ENCODE results near the gene ZNF804A. TPM values are rescaled to one million over a fixed set of nuclear protein-coding genes. Genes with fewer than 3 reads are reported as not detected.

ZNF804A gene
- total and polyA plus RNA-seq, 2 of the 8 experiments (the other 6 are each of a cell fraction or from before 2014, with no cell fraction given) = 0.02 TPM; not detected in 1

- TF ChIP-seq CHD7 (IDR thresholded peaks at IDR 0.05; ENCODE audit: insufficient replicate concordance, low read length) = no peak
- TF ChIP-seq KDM5A (IDR thresholded peaks at IDR 0.05; ENCODE audit: low read length) = no peak
- TF ChIP-seq POLR2A (IDR thresholded peaks at IDR 0.05; ENCODE audit: control extremely low read depth in 1 of 2, low read depth in 2 of 2, low read length in 2 of 2) = no peak
- TF ChIP-seq GABPA (IDR thresholded peaks at IDR 0.05; ENCODE audit: borderline replicate concordance, insufficient read depth, low read length) = no peak
- TF ChIP-seq CHD1 (IDR thresholded peaks at IDR 0.05; ENCODE audit: low read depth, low read length) = no peak
- no peak for TF ChIP-seq CREB1 (IDR thresholded peaks at IDR 0.05)
- no peak for TF ChIP-seq PHF8 (conservative IDR thresholded peaks at IDR 0.05; ENCODE audit: low read depth, low read length)
- TF ChIP-seq CBX5 (IDR thresholded peaks at IDR 0.05; ENCODE audit: low read depth, low read length) = no peak
- no peak for TF ChIP-seq TCF12 (IDR thresholded peaks at IDR 0.05; ENCODE audit: low read depth, low read length)
Observed at GRCh38 chr2:184560603-184561002, 37.7 kb upstream of the ZNF804A start (continued).

Data from H1 (cell line).